T47D (cell line): ENCODE data around the gene C3orf20.

Experiments used
- DNase-seq, 2 experiments: peaks; one replicate each; pipeline versions ENCODE4 v3.0.0 to v3.0.0-alpha.2; 2011 to 2012; ENCODE audit warnings: low read depth in 1 of 2, low spot score in 1 of 2
- JUND ChIP-seq: IDR thresholded peaks from 2 replicates; pipeline ENCODE4 v1.6.1; 2012; ENCODE audit warnings: low read depth
- in situ Hi-C: cut with HindIII; loops from 2 replicates; pipeline ENCODE4 v1.10.0; 2016; ENCODE audit warnings: low sequenced_read_pairs, low pct_unique_long_range_greater_than_20kb

The C3orf20 gene

GRCh38 chr3:14818804-14819500, 144.0 kb downstream of the C3orf20 start, which contains the start of gene FGD5:
FGD5 (plus strand) TSS chr3:14818962; CDS start chr3:14819072, 110 bp downstream.
- in situ Hi-C loops: no loop called here
- no peak for TF ChIP-seq JUND
- no peak for DNase-seq

- no peak for TF ChIP-seq JUND
- no peak for DNase-seq
- in situ Hi-C loops: no loop called here
These were observed 144.7 kb downstream of the C3orf20 start for GRCh38 chr3:14819671-14820070.

DNA sequence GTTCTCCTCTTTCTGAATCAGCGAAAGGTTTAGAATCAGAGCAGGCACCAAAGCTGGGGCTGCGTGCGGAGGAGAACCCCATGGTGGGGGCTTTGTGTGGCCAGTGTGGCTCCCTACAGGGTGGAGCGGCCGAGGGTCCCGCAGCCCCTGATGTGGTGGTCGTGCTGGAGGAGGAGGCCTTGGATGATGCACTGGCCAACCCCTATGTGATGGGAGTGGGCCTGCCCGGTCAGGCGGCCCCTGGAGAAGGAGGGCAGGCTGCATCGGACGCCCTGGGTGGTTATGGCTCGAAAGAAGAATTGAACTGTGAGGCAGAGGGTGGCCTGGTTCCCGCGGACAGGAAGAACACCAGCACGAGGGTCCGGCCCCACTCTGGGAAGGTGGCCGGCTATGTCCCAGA, 145.2 kb downstream of the C3orf20 start:
- TF ChIP-seq JUND: no peak
- in situ Hi-C loops: no loop called here
- DNase-seq: no peak

GRCh38 chr3:14821151-14821550, 146.2 kb downstream of the C3orf20 start:
- in situ Hi-C loops: no loop called here
- TF ChIP-seq JUND: no peak
- DNase-seq: no peak

DNA sequence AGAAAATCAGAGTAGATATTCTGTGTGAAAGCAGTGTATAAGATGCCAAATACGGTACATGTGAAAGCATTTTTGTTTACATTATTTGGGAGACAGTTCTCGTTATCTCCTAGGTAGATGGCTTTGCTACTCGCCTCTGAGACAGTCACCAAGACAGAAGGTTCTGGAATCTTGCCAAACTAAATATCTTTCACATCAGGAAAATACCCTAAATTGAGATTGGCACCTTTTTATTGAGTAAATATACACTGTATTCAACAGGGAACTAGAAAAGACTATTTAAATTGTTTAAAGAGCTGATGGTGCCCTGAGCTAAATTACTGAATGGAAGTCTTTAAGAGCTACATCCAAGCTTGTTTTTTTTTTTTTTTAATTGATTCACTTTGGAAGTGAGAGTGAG, 147.2 kb downstream of the C3orf20 start:
- peak; percentile 68; the same call in 1 of the 2 replicates for TF ChIP-seq JUND
- in situ Hi-C loops: no loop called here

More for the DNA sequence above, 147.2 kb downstream of the C3orf20 start:
- DNase-seq: peak in 1 of 2 experiments; percentile 28
